ENCODE results near the gene C2orf92.

Gene C2orf92

DNA sequence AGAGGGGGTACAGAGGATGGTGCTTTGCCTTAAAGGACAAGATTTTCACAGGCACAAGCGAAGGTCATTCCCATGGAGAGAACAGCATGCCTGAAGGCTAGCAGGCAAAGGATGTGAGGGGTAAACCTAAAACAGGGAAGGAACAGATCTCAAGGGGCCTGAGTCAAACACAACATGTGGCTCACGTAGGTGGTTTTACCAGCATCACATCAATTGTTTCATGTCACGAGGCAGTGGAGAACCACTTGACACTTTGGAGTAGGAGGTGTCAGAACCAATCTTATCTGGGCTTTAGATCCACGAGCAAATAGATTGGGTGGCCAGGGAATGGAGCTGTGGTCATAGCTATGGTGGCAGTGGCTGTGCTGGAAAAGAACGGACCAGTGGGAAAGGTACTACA lies 15.2 kb upstream of the C2orf92 start:
- POLR2A ChIA-PET: interaction anchor here (1.5 to 5.2 kb wide), 4 partner anchors 9 to 10 kb away, joined by 5 to 60 read pairs (median 24); partner anchors contain the start of genes ACTR1B and COX5B
- no peak for DNase-seq (ENCODE audit: extremely low spot score)
- CTCF ChIA-PET: no interaction called here
- no peak for TF ChIP-seq FOXM1 (IDR thresholded peaks at IDR 0.05; ENCODE audit: borderline replicate concordance)
- TF ChIP-seq, protein P1, sequence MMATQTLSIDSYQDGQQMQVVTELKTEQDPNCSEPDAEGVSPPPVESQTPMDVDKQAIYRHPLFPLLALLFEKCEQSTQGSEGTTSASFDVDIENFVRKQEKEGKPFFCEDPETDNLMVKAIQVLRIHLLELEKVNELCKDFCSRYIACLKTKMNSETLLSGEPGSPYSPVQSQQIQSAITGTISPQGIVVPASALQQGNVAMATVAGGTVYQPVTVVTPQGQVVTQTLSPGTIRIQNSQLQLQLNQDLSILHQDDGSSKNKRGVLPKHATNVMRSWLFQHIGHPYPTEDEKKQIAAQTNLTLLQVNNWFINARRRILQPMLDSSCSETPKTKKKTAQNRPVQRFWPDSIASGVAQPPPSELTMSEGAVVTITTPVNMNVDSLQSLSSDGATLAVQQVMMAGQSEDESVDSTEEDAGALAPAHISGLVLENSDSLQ (IDR thresholded peaks at IDR 0.05): no peak
- no peak for TF ChIP-seq CTBP1 (IDR thresholded peaks at IDR 0.05; ENCODE audit: borderline replicate concordance)
- no peak for TF ChIP-seq FOXK2 (IDR thresholded peaks at IDR 0.05)
- TF ChIP-seq BHLHE40 (IDR thresholded peaks at IDR 0.05; ENCODE audit: borderline replicate concordance): no peak
- TF ChIP-seq L3MBTL2 (conservative IDR thresholded peaks at IDR 0.05): no peak
- TF ChIP-seq FOXA1 (IDR thresholded peaks at IDR 0.05): no peak
- TF ChIP-seq SP1 (IDR thresholded peaks at IDR 0.05): no peak
- TF ChIP-seq LEF1 (IDR thresholded peaks at IDR 0.05; ENCODE audit: borderline replicate concordance): no peak
- no peak for TF ChIP-seq HDGF (IDR thresholded peaks at IDR 0.05; ENCODE audit: borderline replicate concordance)
- no peak for TF ChIP-seq ZNF384 (IDR thresholded peaks at IDR 0.05)
- TF ChIP-seq NFRKB (IDR thresholded peaks at IDR 0.05): no peak
- no peak for TF ChIP-seq SUZ12 (IDR thresholded peaks at IDR 0.05)

- TF ChIP-seq TARDBP (IDR thresholded peaks at IDR 0.05): no peak
- no peak for TF ChIP-seq ZNF384 (IDR thresholded peaks at IDR 0.05)
- TF ChIP-seq, protein P1 (IDR thresholded peaks at IDR 0.05): no peak
- TF ChIP-seq LEF1 (IDR thresholded peaks at IDR 0.05; ENCODE audit: borderline replicate concordance): no peak
- TF ChIP-seq BHLHE40 (IDR thresholded peaks at IDR 0.05; ENCODE audit: borderline replicate concordance): no peak
- TF ChIP-seq CTBP1 (IDR thresholded peaks at IDR 0.05; ENCODE audit: borderline replicate concordance): no peak
- no peak for TF ChIP-seq HDGF (IDR thresholded peaks at IDR 0.05; ENCODE audit: borderline replicate concordance)
- TF ChIP-seq NFRKB (IDR thresholded peaks at IDR 0.05): no peak
- no peak for TF ChIP-seq L3MBTL2 (conservative IDR thresholded peaks at IDR 0.05)
- TF ChIP-seq FOXA1 (IDR thresholded peaks at IDR 0.05): no peak
- no peak for TF ChIP-seq SUZ12 (IDR thresholded peaks at IDR 0.05)
- POLR2A ChIA-PET: interaction anchor here (1.5 to 5.2 kb wide), 3 partner anchors 8 to 9 kb away, joined by 5 to 40 read pairs (median 7); partner anchors contain the start of genes ACTR1B and COX5B
- CTCF ChIA-PET: no interaction called here
- DNase-seq (ENCODE audit: extremely low spot score): no peak
These were observed 14.7 kb upstream of the C2orf92 start for GRCh38 chr2:97654791-97655190.

DNA sequence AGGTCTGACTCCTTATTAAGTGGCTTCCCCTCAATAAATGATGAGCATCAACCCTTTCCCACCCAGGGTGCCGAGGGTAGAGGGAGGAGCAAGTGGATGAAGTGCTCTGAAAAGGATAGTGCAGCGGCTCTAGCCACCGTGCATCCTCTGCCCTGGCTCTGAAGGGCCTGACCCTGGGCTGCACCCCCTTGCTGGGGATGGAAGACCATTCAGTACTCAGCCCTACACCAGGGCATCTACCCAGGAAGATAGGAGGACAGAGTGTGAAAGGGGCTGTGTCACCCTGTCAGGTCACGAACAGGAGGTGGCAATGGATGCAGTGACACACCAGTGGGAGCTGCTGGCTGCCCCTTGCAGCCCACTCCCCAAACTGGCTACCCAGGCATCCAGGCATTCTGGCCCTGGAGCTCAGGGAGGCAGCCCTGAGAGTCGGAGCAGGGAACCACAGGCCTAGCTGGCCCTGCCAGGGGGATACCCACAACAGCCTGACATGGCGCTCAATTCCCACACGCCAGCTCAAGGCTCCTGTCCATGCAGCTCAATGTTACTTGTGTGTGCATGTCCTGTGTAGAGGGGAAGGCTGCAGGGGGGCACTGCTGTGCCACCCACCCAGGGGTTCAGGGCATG lies 13.3 kb upstream of the C2orf92 start:
- TF ChIP-seq ZNF384 (IDR thresholded peaks at IDR 0.05) (no peak), ELF4 (IDR thresholded peaks at IDR 0.05) (no peak), NFRKB (IDR thresholded peaks at IDR 0.05) (no peak), SP1 (IDR thresholded peaks at IDR 0.05) (no peak), L3MBTL2 (conservative IDR thresholded peaks at IDR 0.05) (no peak), ARNT (IDR thresholded peaks at IDR 0.05) (no peak), SUZ12 (IDR thresholded peaks at IDR 0.05) (no peak), CTBP1 (IDR thresholded peaks at IDR 0.05; ENCODE audit: borderline replicate concordance) (no peak), BHLHE40 (IDR thresholded peaks at IDR 0.05; ENCODE audit: borderline replicate concordance) (no peak), TARDBP (IDR thresholded peaks at IDR 0.05) (no peak), FOXK2 (IDR thresholded peaks at IDR 0.05) (no peak), FOXM1 (IDR thresholded peaks at IDR 0.05; ENCODE audit: borderline replicate concordance) (no peak), LEF1 (IDR thresholded peaks at IDR 0.05; ENCODE audit: borderline replicate concordance) (no peak), HDGF (IDR thresholded peaks at IDR 0.05; ENCODE audit: borderline replicate concordance) (no peak), FOXA1 (IDR thresholded peaks at IDR 0.05) (no peak)
- TF ChIP-seq, protein P1 (IDR thresholded peaks at IDR 0.05): no peak
- DNase-seq (ENCODE audit: extremely low spot score): no peak
- ChIA-PET CTCF (no interaction called here), POLR2A (interaction anchor here (5.2 kb wide), 1 partner anchor 11 kb away, joined by 40 read pairs; the partner anchor contains the start of gene COX5B)

DNA sequence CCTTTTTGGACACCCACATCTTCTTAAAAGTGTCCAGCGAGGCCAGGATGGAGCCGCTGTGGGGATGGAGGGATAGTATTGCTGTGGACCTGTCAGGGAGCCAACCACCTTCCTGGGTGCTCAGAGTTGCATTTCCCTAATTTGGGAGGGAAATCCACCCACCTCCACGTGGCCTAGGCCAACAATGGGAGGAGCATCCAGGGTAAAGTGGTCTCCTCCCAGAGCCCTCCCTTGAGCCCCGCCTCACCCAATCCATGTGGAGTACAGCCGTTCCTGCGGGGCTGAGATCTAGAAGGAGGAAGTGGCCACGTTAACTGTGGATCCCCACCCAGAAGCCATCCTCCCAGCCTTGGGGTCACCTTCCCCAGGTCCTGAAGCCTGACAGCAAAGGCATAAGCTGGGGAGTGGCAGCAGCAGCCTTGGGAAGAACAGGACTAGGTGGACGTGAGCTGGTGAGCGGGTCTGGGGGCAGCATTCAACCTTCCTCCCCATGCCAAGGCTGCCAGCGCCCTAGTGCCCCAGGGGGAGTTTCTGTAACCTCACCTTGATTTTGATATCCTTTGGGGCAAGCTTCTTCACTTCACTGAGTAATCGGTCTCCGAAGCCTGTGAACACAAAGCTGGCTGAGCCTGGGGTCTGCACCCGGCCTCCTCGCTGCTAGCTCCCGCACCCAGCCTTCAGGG lies 12.5 kb upstream of the C2orf92 start:
- no peak for DNase-seq (ENCODE audit: extremely low spot score)
- ChIA-PET CTCF (no interaction called here), POLR2A (interaction anchor here (5.2 kb wide), 1 partner anchor 12 kb away, joined by 40 read pairs; the partner anchor contains the start of gene COX5B)
- TF ChIP-seq SUZ12 (IDR thresholded peaks at IDR 0.05) (no peak), TARDBP (IDR thresholded peaks at IDR 0.05) (no peak), ARNT (IDR thresholded peaks at IDR 0.05) (no peak), FOXK2 (IDR thresholded peaks at IDR 0.05) (no peak), FOXA1 (IDR thresholded peaks at IDR 0.05) (no peak), LEF1 (IDR thresholded peaks at IDR 0.05; ENCODE audit: borderline replicate concordance) (no peak), HDGF (IDR thresholded peaks at IDR 0.05; ENCODE audit: borderline replicate concordance) (no peak), CTBP1 (IDR thresholded peaks at IDR 0.05; ENCODE audit: borderline replicate concordance) (no peak), ZNF384 (IDR thresholded peaks at IDR 0.05) (no peak), BHLHE40 (IDR thresholded peaks at IDR 0.05; ENCODE audit: borderline replicate concordance) (no peak), FOXM1 (IDR thresholded peaks at IDR 0.05; ENCODE audit: borderline replicate concordance) (no peak), SP1 (IDR thresholded peaks at IDR 0.05) (no peak), ELF4 (IDR thresholded peaks at IDR 0.05) (no peak), L3MBTL2 (conservative IDR thresholded peaks at IDR 0.05) (no peak), NFRKB (IDR thresholded peaks at IDR 0.05) (no peak)
- TF ChIP-seq, protein P1 (IDR thresholded peaks at IDR 0.05): no peak

Measured in HEK293T (cell line).